Naive thymus-derived CD8-positive, alpha-beta T cell (primary cell): ENCODE data around the gene ZNF107. TPM values are rescaled to one million over a fixed set of nuclear protein-coding genes. Genes with fewer than 3 reads are reported as not detected.

Source experiments
- ATAC-seq, 2 donors: fragments of 150-1000 bp; cut with Tn5 transposase in 1 of 2; sonication (Bioruptor Pico), chemical (Tn5 transposase) in 1 of 2; 1 replicate in 1 of 2; 2 replicates in 1 of 2; pipeline ENCODE4 v1.10.0; 2021; ENCODE audit warnings: mild to moderate bottlenecking in 2 of 2, moderate library complexity in 2 of 2
- POLR2A ChIA-PET: fragments of 350-600 bp; sonication (Branson Sonifier 250); formaldehyde crosslinking; loops from one replicate; lab custom pipeline; 2021; ENCODE audit warnings: antibody characterized with exemption; lab: Charles Lee
- DNase-seq, 10 donors: peaks; one replicate each; pipeline versions ENCODE4 v3.0.0 to v3.0.0-alpha.2; 2020 to 2022
- H3K27ac Mint-ChIP-seq, 10 donors: one replicate each; pipeline ENCODE4 v1.8.0; 2020 to 2022; ENCODE audit warnings: mild to moderate bottlenecking in 10 of 10, mixed read lengths in 10 of 10, moderate library complexity in 4 of 10, inconsistent platforms in 1 of 10
- H3K27me3 Mint-ChIP-seq, 5 donors: one replicate each; pipeline ENCODE4 v1.8.0; 2021 to 2022; ENCODE audit warnings: mixed read lengths in 5 of 5
- H3K36me3 Mint-ChIP-seq, 3 donors: one replicate each; pipeline ENCODE4 v1.8.0; 2020 to 2022; ENCODE audit warnings: mixed read lengths in 3 of 3, mild to moderate bottlenecking in 2 of 3, inconsistent platforms in 1 of 3
- H3K4me1 Mint-ChIP-seq, 4 donors: one replicate each; pipeline ENCODE4 v1.8.0; 2021 to 2022; ENCODE audit warnings: mixed read lengths in 4 of 4
- H3K4me3 Mint-ChIP-seq, 10 donors: one replicate each; pipeline ENCODE4 v1.8.0; 2020 to 2022; ENCODE audit warnings: mild to moderate bottlenecking in 10 of 10, mixed read lengths in 10 of 10, moderate library complexity in 6 of 10, inconsistent platforms in 1 of 10
- H3K9me3 Mint-ChIP-seq, 9 donors: one replicate each; pipeline ENCODE4 v1.8.0; 2020 to 2022; ENCODE audit warnings: mixed read lengths in 9 of 9, mild to moderate bottlenecking in 3 of 9, inconsistent platforms in 1 of 9, moderate library complexity in 1 of 9
- polyA plus RNA-seq, 3 donors: library from polyadenylated mRNA; unstranded; fragments of 300-500 nt; fragmentation: Illumina TruSeq; gene quantifications; one replicate each; pipeline ENCODE4 v1.2.3, GENCODE V29; 2021
- total RNA-seq, 8 experiments: library from RNA in 2 of 8; stranded (reverse) in 2 of 8; gene quantifications; one replicate each; pipeline ENCODE4 v1.2.3 and lab custom pipeline; 2021 to 2026

The ZNF107 gene
- total RNA-seq (10 to 100 TPM; 32.5 to 33.6 TPM), polyA plus RNA-seq (10 to 100 TPM in 2 of 3 donors, 1 to 10 TPM in 1; 9.7 to 12.8 (median 11.7) TPM), total RNA-seq (lab: John Stamatoyannopoulos, UW) (39.9 to 119 (median 49.2) reads per million in 6 experiments)

GRCh38 chr7:64665980-64666662 is at the start of gene ZNF107:
Gene ZNF107 (plus strand): TSS chr7:64666133. CDS start chr7:64666283, 150 bp downstream.
- Mint-ChIP-seq H3K4me1 (peaks cover 28 to 66% (median 54%) of the 10 kb centered on the region in 4 donors), H3K27me3 (no peaks in the 10 kb centered on the region), H3K36me3 (peaks cover 19 to 34% (median 29%) of the 10 kb centered on the region in 3 donors), H3K27ac (peak within 1 kb of the TSS; percentile 96 to 99 (median 98)), H3K9me3 (peaks cover 0 to 29% (median 13%) of the 10 kb centered on the region in 9 donors), H3K4me3 (peak within 1 kb of the TSS; percentile 94 to 99 (median 96))
- DNase-seq, result peak; percentile 58 to 94 (median 83)
- ATAC-seq, result peak; percentile 95 to 97
- POLR2A ChIA-PET, result interaction anchor here (0.7 to 3.3 kb wide), 10 partner anchors 27 to 740 kb away, joined by 3 to 21 read pairs (median 8); partner anchors contain the start of genes ERV3-1, ZNF138, ZNF680 and ZNF736

- peaks cover 0 to 2% (median 2%) of the 10 kb centered on the region in 4 donors for H3K4me1 Mint-ChIP-seq
- H3K27me3 Mint-ChIP-seq, result no peaks in the 10 kb centered on the region
- peaks cover 0 to 31% (median 8%) of the 10 kb centered on the region in 9 donors for H3K9me3 Mint-ChIP-seq
- H3K27ac Mint-ChIP-seq, result no peak overlapping the region
- DNase-seq (peak in 5 of 10 donors; percentile 24 to 57 (median 53)), ATAC-seq (no peak)
- POLR2A ChIA-PET, result no interaction called here
- peaks cover 0 to 7% (median 0%) of the 10 kb centered on the region in 3 donors for H3K36me3 Mint-ChIP-seq
- H3K4me3 Mint-ChIP-seq, result no peak overlapping the region
These were observed 47.0 kb upstream of the ZNF107 start for GRCh38 chr7:64618785-64619456.

GRCh38 chr7:64619705-64620104 is 46.2 kb upstream of the ZNF107 start:
- H3K27ac Mint-ChIP-seq, result no peak overlapping the region
- peaks cover 0 to 31% (median 8%) of the 10 kb centered on the region in 9 donors for H3K9me3 Mint-ChIP-seq
- ATAC-seq, result no peak
- POLR2A ChIA-PET, result no interaction called here
- peaks cover 0 to 2% (median 2%) of the 10 kb centered on the region in 4 donors for H3K4me1 Mint-ChIP-seq
- no peak overlapping the region for H3K4me3 Mint-ChIP-seq
- H3K36me3 Mint-ChIP-seq, result peaks cover 0 to 7% (median 0%) of the 10 kb centered on the region in 3 donors
- no peaks in the 10 kb centered on the region for H3K27me3 Mint-ChIP-seq
- DNase-seq, result no peak

GRCh38 chr7:64621656-64622055 is 44.3 kb upstream of the ZNF107 start:
- Mint-ChIP-seq H3K27me3 (no peaks in the 10 kb centered on the region), H3K27ac (no peak overlapping the region), H3K9me3 (peaks cover 0 to 31% (median 8%) of the 10 kb centered on the region in 9 donors), H3K4me3 (no peak overlapping the region), H3K36me3 (peaks cover 0 to 7% (median 0%) of the 10 kb centered on the region in 3 donors), H3K4me1 (peaks cover 0 to 2% (median 2%) of the 10 kb centered on the region in 4 donors)
- no peak for DNase-seq
- no peak for ATAC-seq
- POLR2A ChIA-PET, result no interaction called here

DNA sequence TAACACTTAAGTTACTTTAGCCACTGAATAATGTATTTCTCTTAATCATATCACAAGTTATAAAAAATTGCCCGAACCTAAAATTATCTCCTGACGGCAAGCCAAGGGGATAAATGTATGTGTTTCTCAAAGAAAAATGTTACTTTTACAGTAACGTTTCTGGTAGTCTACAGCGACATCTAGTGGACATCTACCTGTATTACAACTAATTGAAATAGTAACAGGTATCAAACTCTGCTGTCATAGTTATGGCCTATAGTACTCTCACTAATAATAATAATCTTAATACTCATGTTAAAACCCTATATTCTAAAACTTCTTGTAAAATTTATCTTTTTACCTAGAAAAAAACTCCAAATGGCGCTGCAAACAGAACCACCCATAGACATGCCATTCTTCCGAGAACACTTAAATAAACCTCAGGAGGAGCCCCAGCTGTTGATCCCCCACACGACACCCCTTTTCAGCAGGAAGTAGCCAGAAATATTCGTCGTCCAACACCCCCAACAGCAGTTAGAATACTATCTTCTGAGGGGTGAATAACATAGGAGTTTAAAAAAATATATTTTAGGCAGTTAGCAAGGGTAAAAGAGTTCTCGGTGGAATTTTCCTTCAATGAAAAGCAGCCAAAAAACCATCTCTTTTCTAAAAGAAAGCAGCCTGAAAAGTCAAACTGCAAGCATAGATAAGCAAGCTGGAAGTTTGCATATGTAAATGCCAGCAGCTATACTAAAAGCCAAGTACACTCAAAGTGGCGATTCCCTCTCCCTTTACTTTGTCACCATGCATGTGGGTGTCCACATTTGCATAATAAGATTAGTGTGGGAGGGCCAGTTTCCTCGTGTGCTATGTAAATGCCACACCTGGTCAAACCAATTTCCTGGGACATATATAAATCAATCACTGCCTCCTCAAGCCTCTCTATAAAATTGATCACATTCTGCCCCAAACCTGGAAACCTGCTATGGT is 40.5 kb upstream of the ZNF107 start:
- no peaks in the 10 kb centered on the region for H3K4me1 Mint-ChIP-seq
- H3K27me3 Mint-ChIP-seq, result no peaks in the 10 kb centered on the region
- POLR2A ChIA-PET, result no interaction called here
- no peak overlapping the region for H3K27ac Mint-ChIP-seq
- DNase-seq (peak in 3 of 10 donors; percentile 28 to 41 (median 38)), ATAC-seq (no peak)
- H3K9me3 Mint-ChIP-seq, result peaks cover 0 to 14% (median 3%) of the 10 kb centered on the region in 9 donors
- H3K36me3 Mint-ChIP-seq, result no peaks in the 10 kb centered on the region
- no peak overlapping the region for H3K4me3 Mint-ChIP-seq

DNA sequence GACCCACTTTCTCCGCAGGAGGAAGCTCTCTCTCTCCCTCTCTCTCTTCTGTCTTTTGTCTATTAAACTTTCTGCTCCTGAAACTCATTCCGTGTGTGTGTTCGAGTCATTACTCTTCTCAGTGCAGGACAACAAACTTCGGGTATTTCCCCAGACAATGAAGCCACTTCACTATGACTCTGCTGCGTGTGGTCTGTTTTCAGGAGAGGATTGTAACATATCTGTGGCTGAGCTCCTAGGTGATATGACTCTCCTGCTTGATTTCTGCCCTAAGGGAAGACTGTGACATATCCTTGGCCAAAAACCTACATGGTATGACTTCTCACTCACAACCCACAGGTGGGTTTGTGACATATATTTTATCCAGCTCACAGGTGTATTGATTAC is 39.9 kb upstream of the ZNF107 start:
- Mint-ChIP-seq H3K4me1 (no peaks in the 10 kb centered on the region), H3K36me3 (no peaks in the 10 kb centered on the region), H3K4me3 (no peak overlapping the region), H3K9me3 (peaks cover 0 to 8% (median 0%) of the 10 kb centered on the region in 9 donors), H3K27me3 (no peaks in the 10 kb centered on the region), H3K27ac (no peak overlapping the region)
- POLR2A ChIA-PET, result no interaction called here
- DNase-seq, result no peak
- ATAC-seq, result no peak

DNA sequence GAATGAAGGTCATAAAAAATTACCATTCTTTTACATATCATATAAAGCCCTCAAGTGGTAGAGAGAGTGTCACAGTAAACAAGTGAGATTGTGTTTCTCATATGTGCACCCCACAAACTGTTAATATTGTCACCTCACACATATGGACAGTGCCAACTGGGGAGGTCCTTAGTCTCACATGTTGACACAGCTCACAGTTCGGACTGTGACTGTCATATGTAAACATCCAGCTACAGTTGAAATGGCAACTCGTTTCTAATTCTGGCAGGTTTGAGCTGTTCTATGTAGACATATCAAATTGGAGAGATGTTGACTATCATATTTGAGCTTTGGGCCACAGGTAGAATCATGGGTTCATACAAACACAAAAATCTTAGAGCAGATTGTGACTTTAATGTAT is 39.4 kb upstream of the ZNF107 start:
- no peaks in the 10 kb centered on the region for H3K36me3 Mint-ChIP-seq
- H3K27me3 Mint-ChIP-seq, result no peaks in the 10 kb centered on the region
- no peaks in the 10 kb centered on the region for H3K4me1 Mint-ChIP-seq
- DNase-seq, result no peak
- H3K9me3 Mint-ChIP-seq, result peaks cover 0 to 3% (median 0%) of the 10 kb centered on the region in 9 donors
- H3K4me3 Mint-ChIP-seq, result no peak overlapping the region
- POLR2A ChIA-PET, result no interaction called here
- H3K27ac Mint-ChIP-seq, result no peak overlapping the region
- ATAC-seq, result no peak

DNA sequence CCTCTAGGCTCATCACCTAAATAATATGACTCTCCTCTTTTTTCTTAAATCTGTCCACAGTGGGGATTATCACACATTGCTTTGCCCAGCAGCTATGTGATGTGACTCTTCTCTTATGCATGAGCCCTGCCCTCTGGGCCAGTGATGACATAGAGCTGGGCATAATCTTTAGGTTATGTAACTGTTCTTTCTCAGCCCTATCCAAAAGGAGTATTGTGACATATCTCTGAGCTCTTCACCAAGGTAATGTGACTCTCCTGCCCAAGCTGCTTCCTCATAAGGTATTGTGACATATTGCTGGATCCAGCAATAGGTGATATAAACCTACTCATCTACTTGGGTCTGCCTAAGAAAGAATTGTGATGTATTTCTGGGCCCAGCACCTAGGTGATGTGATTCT is 37.7 kb upstream of the ZNF107 start:
- H3K4me3 Mint-ChIP-seq, result no peak overlapping the region
- DNase-seq (no peak), ATAC-seq (no peak)
- POLR2A ChIA-PET, result no interaction called here
- no peaks in the 10 kb centered on the region for H3K4me1 Mint-ChIP-seq
- H3K36me3 Mint-ChIP-seq, result no peaks in the 10 kb centered on the region
- H3K27ac Mint-ChIP-seq, result no peak overlapping the region
- H3K9me3 Mint-ChIP-seq, result no peaks in the 10 kb centered on the region
- no peaks in the 10 kb centered on the region for H3K27me3 Mint-ChIP-seq

GRCh38 chr7:64628721-64629120 is 37.2 kb upstream of the ZNF107 start:
- DNase-seq, result no peak
- Mint-ChIP-seq H3K27me3 (no peaks in the 10 kb centered on the region), H3K4me1 (no peaks in the 10 kb centered on the region), H3K9me3 (no peaks in the 10 kb centered on the region), H3K4me3 (no peak overlapping the region), H3K36me3 (no peaks in the 10 kb centered on the region), H3K27ac (no peak overlapping the region)
- POLR2A ChIA-PET, result no interaction called here
- no peak for ATAC-seq

- no peaks in the 10 kb centered on the region for H3K4me1 Mint-ChIP-seq
- ATAC-seq, result peak; percentile 41 to 42
- no peaks in the 10 kb centered on the region for H3K27me3 Mint-ChIP-seq
- DNase-seq, result no peak
- POLR2A ChIA-PET, result no interaction called here
- no peak overlapping the region for H3K27ac Mint-ChIP-seq
- H3K4me3 Mint-ChIP-seq, result no peak overlapping the region
- no peaks in the 10 kb centered on the region for H3K36me3 Mint-ChIP-seq
- H3K9me3 Mint-ChIP-seq, result no peaks in the 10 kb centered on the region
These were observed 35.4 kb upstream of the ZNF107 start for GRCh38 chr7:64630496-64630895.

GRCh38 chr7:64632029-64632428 is 33.9 kb upstream of the ZNF107 start:
- ATAC-seq (no peak), DNase-seq (no peak)
- POLR2A ChIA-PET, result no interaction called here
- Mint-ChIP-seq H3K4me1 (peaks cover 0 to 3% (median 0%) of the 10 kb centered on the region in 4 donors), H3K4me3 (no peak overlapping the region), H3K27me3 (no peaks in the 10 kb centered on the region), H3K36me3 (no peaks in the 10 kb centered on the region), H3K9me3 (no peaks in the 10 kb centered on the region), H3K27ac (no peak overlapping the region)

DNA sequence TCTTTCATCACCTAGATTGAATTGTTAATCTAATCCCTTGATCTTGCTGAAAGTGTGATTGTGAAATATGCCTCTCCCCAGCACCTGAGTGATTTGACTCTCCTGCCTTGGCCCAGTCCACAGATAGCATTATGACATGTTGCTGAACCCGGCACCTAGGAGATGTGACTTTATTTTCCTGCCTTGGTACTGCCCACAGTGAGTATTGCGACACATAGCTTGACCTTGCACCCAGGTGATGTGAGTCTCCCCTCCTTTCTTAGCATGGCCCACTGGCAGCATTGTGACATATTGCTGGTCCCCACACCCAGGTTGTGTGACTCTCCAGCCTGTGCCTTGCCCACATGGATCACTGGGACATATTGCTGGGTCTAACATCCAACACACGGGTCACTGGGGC is 32.5 kb upstream of the ZNF107 start:
- no peaks in the 10 kb centered on the region for H3K36me3 Mint-ChIP-seq
- no peaks in the 10 kb centered on the region for H3K27me3 Mint-ChIP-seq
- peaks cover 0 to 3% (median 0%) of the 10 kb centered on the region in 4 donors for H3K4me1 Mint-ChIP-seq
- no peak overlapping the region for H3K4me3 Mint-ChIP-seq
- H3K9me3 Mint-ChIP-seq, result no peaks in the 10 kb centered on the region
- no peak overlapping the region for H3K27ac Mint-ChIP-seq
- DNase-seq (no peak), ATAC-seq (no peak)
- POLR2A ChIA-PET, result no interaction called here
